ENCODE data around the gene SASS6. TPM values are rescaled to one million over a fixed set of nuclear protein-coding genes. Genes with fewer than 3 reads are reported as not detected.

Gene SASS6
- total RNA-seq, 1 donor from 2014 or later: 5.5 TPM

- intact Hi-C loops (cut with micrococcal nuclease): no loop called here
- TF ChIP-seq CTCF (IDR thresholded peaks at IDR 0.05): no peak
- ATAC-seq (ENCODE audit: low read depth) (no peak), DNase-seq (no peak)
- Mint-ChIP-seq H3K9me3 (no peaks in the 10 kb centered on the region), H3K4me1 (peaks cover 4% of the 10 kb centered on the region), H3K36me3 (ENCODE audit: low read depth) (peaks cover 78% of the 10 kb centered on the region), H3K27me3 (no peaks in the 10 kb centered on the region), H3K4me3 (no peak overlapping the region), H3K27ac (peak overlapping the region; percentile 4)
- POLR2A ChIA-PET: no interaction called here
- CTCF ChIA-PET: no interaction called here
Observed at GRCh38 chr1:100077531-100077930, 55.2 kb downstream of the SASS6 start.

- DNase-seq (no peak), ATAC-seq (ENCODE audit: low read depth) (no peak)
- POLR2A ChIA-PET: no interaction called here
- Mint-ChIP-seq H3K36me3 (ENCODE audit: low read depth) (peaks cover 80% of the 10 kb centered on the region), H3K4me1 (peaks cover 4% of the 10 kb centered on the region), H3K4me3 (no peak overlapping the region), H3K9me3 (no peaks in the 10 kb centered on the region), H3K27ac (no peak overlapping the region), H3K27me3 (no peaks in the 10 kb centered on the region)
- CTCF ChIA-PET: no interaction called here
- no peak for TF ChIP-seq CTCF (IDR thresholded peaks at IDR 0.05)
- intact Hi-C loops (cut with micrococcal nuclease): no loop called here
Observed at GRCh38 chr1:100076744-100077143, 56.0 kb downstream of the SASS6 start.

GRCh38 chr1:100076319-100076718 is 56.4 kb downstream of the SASS6 start:
- H3K4me1 Mint-ChIP-seq: peaks cover 4% of the 10 kb centered on the region
- no peaks in the 10 kb centered on the region for H3K27me3 Mint-ChIP-seq
- H3K4me3 Mint-ChIP-seq: no peak overlapping the region
- ChIA-PET CTCF (no interaction called here), POLR2A (no interaction called here)
- DNase-seq (no peak), ATAC-seq (ENCODE audit: low read depth) (no peak)
- H3K27ac Mint-ChIP-seq: no peak overlapping the region
- intact Hi-C loops (cut with micrococcal nuclease): no loop called here
- TF ChIP-seq CTCF (IDR thresholded peaks at IDR 0.05): no peak
- H3K9me3 Mint-ChIP-seq: no peaks in the 10 kb centered on the region
- peaks cover 82% of the 10 kb centered on the region for H3K36me3 Mint-ChIP-seq (ENCODE audit: low read depth)

- Mint-ChIP-seq H3K36me3 (ENCODE audit: low read depth) (peaks cover 82% of the 10 kb centered on the region), H3K4me3 (no peak overlapping the region), H3K27me3 (no peaks in the 10 kb centered on the region), H3K4me1 (peaks cover 4% of the 10 kb centered on the region), H3K9me3 (no peaks in the 10 kb centered on the region), H3K27ac (no peak overlapping the region)
- intact Hi-C loops (cut with micrococcal nuclease): no loop called here
- POLR2A ChIA-PET: interaction anchor here (1.6 kb wide), 1 partner anchor 38 kb away, joined by 4 read pairs; a partner anchor contains a TSS
- TF ChIP-seq CTCF (IDR thresholded peaks at IDR 0.05): no peak
- DNase-seq: no peak
- CTCF ChIA-PET: no interaction called here
- ATAC-seq (ENCODE audit: low read depth): no peak
Observed at GRCh38 chr1:100075773-100076172, 57.0 kb downstream of the SASS6 start.

GRCh38 chr1:100074604-100075395 is 57.9 kb downstream of the SASS6 start:
- DNase-seq: no peak
- Mint-ChIP-seq H3K4me3 (no peak overlapping the region), H3K27ac (no peak overlapping the region), H3K36me3 (ENCODE audit: low read depth) (peaks cover 84% of the 10 kb centered on the region), H3K9me3 (no peaks in the 10 kb centered on the region), H3K27me3 (no peaks in the 10 kb centered on the region), H3K4me1 (peaks cover 4% of the 10 kb centered on the region)
- ChIA-PET CTCF (interaction anchor here (0.7 kb wide), 1 partner anchor 417 kb away, joined by 3 read pairs; no protein-coding TSS in a partner anchor), POLR2A (interaction anchor here (1.6 kb wide), 1 partner anchor 37 kb away, joined by 4 read pairs; a partner anchor contains a TSS)
- intact Hi-C loops (cut with micrococcal nuclease): no loop called here
- TF ChIP-seq CTCF (IDR thresholded peaks at IDR 0.05): no peak
- no peak for ATAC-seq (ENCODE audit: low read depth)

Measured in activated B cell treated with CpG ODN at 0.5 μM for 24 hours (primary cell).